ENCODE results near the gene TMEM42. TPM values are rescaled to one million over a fixed set of nuclear protein-coding genes. Genes with fewer than 3 reads are reported as not detected.
"Not testable (repeated sequence)": the region's sequence is repeated elsewhere in the genome, so short reads cannot be mapped to it uniquely, and the experiment has no call there.

The TMEM42 gene
- total RNA-seq, 4 donors from 2014 or later, result 10.1 to 18.3 (median 13.8) TPM

- WGBS, 2 donors, result 52 to 55% methylated on average over 7 of the region's 7 CpGs
- intact Hi-C loops (cut with DNase I; ENCODE audit: low total_unique reads), result no loop called here
- DNase-seq (ENCODE audit: low spot score in 2 of 2), result no peak
- H3K4me3 ChIP-seq (ENCODE audit: low read depth, poor library complexity, severe bottlenecking), result no peak overlapping the region
- TF ChIP-seq CTCF (IDR thresholded peaks at IDR 0.05) (no peak), POLR2A (IDR thresholded peaks at IDR 0.05) (no peak)
Measured at GRCh38 chr3:44845528-44846520, 15.9 kb upstream of the TMEM42 start.

GRCh38 chr3:44848634-44849033 is 13.1 kb upstream of the TMEM42 start:
- intact Hi-C loops (cut with DNase I; ENCODE audit: low total_unique reads), result no loop called here
- H3K4me3 ChIP-seq (ENCODE audit: low read depth, poor library complexity, severe bottlenecking), result no peak overlapping the region
- 79 to 87% methylated on average over 1 of the region's 1 CpG for WGBS, 2 donors
- TF ChIP-seq POLR2A (IDR thresholded peaks at IDR 0.05), result no peak
- TF ChIP-seq CTCF (IDR thresholded peaks at IDR 0.05), result no peak
- no peak for DNase-seq (ENCODE audit: low spot score in 2 of 2)

- intact Hi-C loops (cut with DNase I; ENCODE audit: low total_unique reads); DNase-seq (ENCODE audit: low spot score in 2 of 2); H3K4me3 ChIP-seq (ENCODE audit: low read depth, poor library complexity, severe bottlenecking): not testable (repeated sequence)
- 95 to 99% methylated on average over 6 of the region's 6 CpGs for WGBS, 2 donors
Measured at GRCh38 chr3:44856663-44857062, 5.0 kb upstream of the TMEM42 start.

- TF ChIP-seq CTCF (IDR thresholded peaks at IDR 0.05), result no peak
- no peak for TF ChIP-seq POLR2A (IDR thresholded peaks at IDR 0.05)
- DNase-seq (ENCODE audit: low spot score in 2 of 2), result no peak
- intact Hi-C loops (cut with DNase I; ENCODE audit: low total_unique reads), result no loop called here
- WGBS, 2 donors, result 91 to 96% methylated on average over 4 of the region's 4 CpGs
- no peak overlapping the region for H3K4me3 ChIP-seq (ENCODE audit: low read depth, poor library complexity, severe bottlenecking)
Measured at GRCh38 chr3:44860117-44860516, 1.6 kb upstream of the TMEM42 start.

GRCh38 chr3:44862226-44862637 is 520 bp downstream of the TMEM42 start:
- no peak for DNase-seq (ENCODE audit: low spot score in 2 of 2)
- 1 to 2% methylated on average over 13 to 16 of the region's 25 CpGs for WGBS, 2 donors
- intact Hi-C loops (cut with DNase I; ENCODE audit: low total_unique reads), result no loop called here
- peak overlapping the region; percentile 16 for H3K4me3 ChIP-seq (ENCODE audit: low read depth, poor library complexity, severe bottlenecking)
- no peak for TF ChIP-seq POLR2A (IDR thresholded peaks at IDR 0.05)
- TF ChIP-seq CTCF (IDR thresholded peaks at IDR 0.05), result no peak

- 85 to 91% methylated on average over 7 of the region's 7 CpGs for WGBS, 2 donors
- no peak for TF ChIP-seq POLR2A (IDR thresholded peaks at IDR 0.05)
- TF ChIP-seq CTCF (IDR thresholded peaks at IDR 0.05), result no peak
- no peak overlapping the region for H3K4me3 ChIP-seq (ENCODE audit: low read depth, poor library complexity, severe bottlenecking)
- DNase-seq (ENCODE audit: low spot score in 2 of 2), result peak in 1 of 2 donors; percentile 45
- intact Hi-C loops (cut with DNase I; ENCODE audit: low total_unique reads), result no loop called here
Measured at GRCh38 chr3:44865272-44866035, 3.7 kb downstream of the TMEM42 start.

Data from lower leg skin (tissue), 4 donors.